HL-60/S4 treated with retinoic acid at 250 ng/mL for 4 days and 3 days (cell line): ENCODE data around the gene KIAA0319L.

Experiments used
- in situ Hi-C: fragments of 300-500 bp; cut with MboI; formaldehyde crosslinking; loops from 2 replicates; pipeline ENCODE4 v1.7.0; 2022; ENCODE audit warnings: low sequenced_read_pairs

Gene KIAA0319L

GRCh38 chr1:35564037-35564883 lies 7.1 kb upstream of the KIAA0319L start:
- in situ Hi-C loops, result loop anchor here (10.0 kb wide), 1 partner anchor 151 kb away; the partner anchor contains the start of gene C1orf216

- in situ Hi-C loops, result loop anchor here (10.0 kb wide), 1 partner anchor 152 kb away; the partner anchor contains the start of gene C1orf216
Observed at GRCh38 chr1:35563166-35563565, 6.0 kb upstream of the KIAA0319L start.

- in situ Hi-C loops, result loop anchor here (10.0 kb wide), 1 partner anchor 153 kb away; the partner anchor contains the start of gene C1orf216
Observed at GRCh38 chr1:35561972-35562680, 4.9 kb upstream of the KIAA0319L start.

- in situ Hi-C loops, result loop anchor here (10.0 kb wide), 1 partner anchor 153 kb away; the partner anchor contains the start of gene C1orf216
Observed at GRCh38 chr1:35561297-35561971, 4.2 kb upstream of the KIAA0319L start.

- in situ Hi-C loops, result loop anchor here (10.0 kb wide), 1 partner anchor 154 kb away; the partner anchor contains the start of gene C1orf216
Observed at GRCh38 chr1:35560256-35561225, 3.3 kb upstream of the KIAA0319L start.

GRCh38 chr1:35559317-35559944 lies 2.2 kb upstream of the KIAA0319L start:
- in situ Hi-C loops, result no loop called here

- in situ Hi-C loops, result no loop called here
Observed at GRCh38 chr1:35558374-35559316, 1.4 kb upstream of the KIAA0319L start.

- in situ Hi-C loops, result no loop called here
Observed at GRCh38 chr1:35557611-35558373, 589 bp upstream of the KIAA0319L start, which contains the start of gene NCDN. NCDN (plus strand) TSS chr1:35557799; CDS start chr1:35558191, 392 bp downstream.

- in situ Hi-C loops, result no loop called here
Observed at GRCh38 chr1:35556484-35557117, 602 bp downstream of the KIAA0319L start.

GRCh38 chr1:35555601-35556477 lies 1.4 kb downstream of the KIAA0319L start:
- in situ Hi-C loops, result no loop called here

GRCh38 chr1:35555212-35555584 lies 2.0 kb downstream of the KIAA0319L start:
- in situ Hi-C loops, result no loop called here

GRCh38 chr1:35554266-35555211 lies 2.7 kb downstream of the KIAA0319L start:
- in situ Hi-C loops, result no loop called here

GRCh38 chr1:35553851-35554250 lies 3.4 kb downstream of the KIAA0319L start:
- in situ Hi-C loops, result no loop called here

- in situ Hi-C loops, result no loop called here
Observed at GRCh38 chr1:35546614-35547013, 10.6 kb downstream of the KIAA0319L start.

- in situ Hi-C loops, result no loop called here
Observed at GRCh38 chr1:35544976-35545375, 12.2 kb downstream of the KIAA0319L start.
